Measurements from ENCODE around the gene CABP7.
A peak's percentile ranks its signal among the peaks of the same experiment; 100 is the strongest.
"Not testable (repeated sequence)": the region's sequence is repeated elsewhere in the genome, so short reads cannot be mapped to it uniquely, and the experiment has no call there.

Gene CABP7

DNA sequence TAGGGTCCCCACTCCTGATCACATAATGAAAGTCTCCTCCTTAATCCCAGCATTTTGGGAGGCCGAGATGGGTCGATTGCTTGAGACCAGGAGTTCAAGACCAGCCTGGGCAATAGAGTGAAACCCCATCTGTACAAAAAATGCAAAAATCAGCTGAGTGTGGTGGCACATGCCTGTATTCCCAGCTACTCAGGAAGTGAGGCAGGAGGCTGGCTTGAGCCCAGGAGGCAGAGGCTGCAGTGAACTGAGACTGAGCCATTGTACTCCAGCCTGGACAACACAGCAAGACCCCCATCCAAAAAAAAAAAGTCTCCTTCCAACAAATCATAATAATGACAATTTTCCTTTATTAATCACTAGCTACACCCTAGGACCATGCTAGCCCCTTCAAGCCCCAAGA is 31.9 kb downstream of the CABP7 start:
- DNase-seq, result no peak

DNA sequence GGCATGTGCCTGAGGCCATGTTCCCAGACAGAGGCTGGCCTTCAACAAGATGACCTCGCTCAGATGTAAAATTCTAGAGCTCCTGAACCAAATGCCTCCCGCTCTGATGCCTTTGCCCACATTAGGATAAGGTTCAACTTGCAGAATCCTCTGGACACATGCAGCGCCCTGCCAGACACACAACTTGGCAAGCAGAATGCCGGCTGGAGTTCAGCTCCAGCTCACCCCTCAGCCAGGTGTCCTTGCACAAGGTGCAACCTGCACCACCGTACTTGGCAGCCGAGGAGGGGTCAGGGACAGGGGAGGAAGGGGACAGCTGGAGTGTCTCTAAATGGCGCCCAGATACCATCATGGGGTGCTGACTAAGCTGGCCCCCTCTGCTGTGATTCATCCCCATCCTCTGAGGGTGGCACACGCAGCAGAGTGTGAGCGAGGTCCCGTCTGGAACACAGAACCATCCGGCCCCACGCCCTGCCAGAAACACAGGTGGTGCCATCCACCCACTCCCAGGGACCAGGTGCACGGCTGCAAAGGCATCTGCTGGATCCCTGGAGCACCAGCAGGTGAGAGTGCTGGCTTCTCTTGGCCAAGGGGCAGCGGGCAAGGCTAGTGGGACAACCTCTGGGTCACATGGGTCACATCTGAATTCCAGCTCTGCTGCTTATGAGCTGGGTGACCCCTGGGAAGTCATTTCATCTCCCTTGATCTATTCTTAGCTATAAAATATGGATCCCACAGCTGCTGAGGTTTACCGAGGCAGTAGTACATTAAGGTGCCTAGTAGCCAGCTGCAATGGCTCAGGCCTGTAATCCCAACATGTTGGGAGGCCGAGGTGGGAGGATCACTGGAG is 34.2 kb downstream of the CABP7 start:
- no peak for DNase-seq

DNA sequence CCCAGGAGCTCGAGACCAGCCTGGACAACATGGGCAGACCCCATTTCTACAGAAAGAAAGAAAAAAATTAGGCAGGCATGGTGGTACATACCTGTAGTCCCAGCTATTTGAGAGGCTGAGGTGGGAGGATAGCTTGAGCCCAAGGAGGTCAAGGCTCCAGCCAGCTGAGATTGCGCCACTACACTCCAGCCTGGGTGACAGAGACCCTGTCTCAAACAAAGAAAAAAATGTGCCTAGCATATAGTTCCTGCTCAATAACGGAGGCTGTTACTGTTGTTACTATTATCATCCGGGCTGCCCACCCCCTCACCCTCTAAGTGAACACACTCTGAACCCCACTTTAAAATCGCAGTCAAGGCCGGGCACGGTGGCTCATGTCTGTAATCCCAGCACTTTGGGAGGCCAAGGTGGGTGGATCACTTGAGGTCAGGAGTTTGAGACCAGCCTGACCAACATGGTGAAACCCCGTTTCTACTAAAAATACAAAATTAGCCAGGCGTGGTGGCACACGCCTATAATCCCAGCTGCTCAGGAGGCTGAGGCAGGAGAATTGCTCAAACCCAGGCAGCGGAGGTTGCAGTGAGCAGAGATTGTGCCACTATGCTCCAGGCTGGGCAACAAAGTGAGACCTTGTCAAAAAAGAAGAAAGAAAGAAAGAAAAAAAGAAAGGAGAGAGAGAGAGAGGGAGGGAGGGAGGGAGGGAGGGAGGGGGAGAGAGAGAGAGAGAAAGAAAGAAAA is 35.0 kb downstream of the CABP7 start:
- DNase-seq, result not testable (repeated sequence)

DNA sequence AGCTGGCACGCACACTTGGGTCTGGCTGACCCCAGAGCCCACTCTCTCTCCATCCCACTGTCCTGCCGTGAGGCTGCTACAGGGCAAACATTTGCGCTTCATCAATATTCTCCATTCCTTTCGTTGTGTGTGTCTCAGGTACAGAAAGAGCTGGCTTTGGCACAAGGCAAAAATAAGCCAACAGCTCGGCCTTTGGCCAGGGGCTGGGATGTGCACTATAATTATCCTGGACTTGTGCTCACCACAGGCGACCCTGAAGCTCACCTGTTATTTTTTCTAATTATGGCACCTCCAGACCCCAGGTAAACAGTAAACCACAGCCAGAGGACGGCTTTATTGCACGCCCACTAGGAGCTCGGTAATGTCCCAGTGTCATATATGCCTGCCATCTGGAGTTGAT is 36.1 kb downstream of the CABP7 start:
- DNase-seq, result no peak

DNA sequence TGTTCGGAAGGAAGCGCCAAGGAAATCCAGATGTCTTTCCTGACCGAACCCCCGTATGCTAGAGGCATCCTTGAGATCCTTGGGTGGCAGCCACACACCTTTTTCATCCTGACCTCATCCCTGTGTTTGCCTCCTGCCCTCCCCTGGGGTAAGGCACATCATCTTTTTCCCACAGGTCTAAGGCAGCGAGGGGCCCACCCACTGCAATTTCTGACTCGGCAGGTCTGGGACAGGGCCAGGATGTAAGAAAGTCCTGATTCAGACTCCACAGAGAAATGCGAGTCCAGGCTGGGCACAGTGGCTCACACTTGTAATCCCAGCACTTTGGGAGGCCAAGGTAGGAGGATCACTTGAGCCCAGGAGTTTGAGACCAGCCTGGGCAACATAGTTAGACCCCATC is 36.5 kb downstream of the CABP7 start:
- no peak for DNase-seq

DNA sequence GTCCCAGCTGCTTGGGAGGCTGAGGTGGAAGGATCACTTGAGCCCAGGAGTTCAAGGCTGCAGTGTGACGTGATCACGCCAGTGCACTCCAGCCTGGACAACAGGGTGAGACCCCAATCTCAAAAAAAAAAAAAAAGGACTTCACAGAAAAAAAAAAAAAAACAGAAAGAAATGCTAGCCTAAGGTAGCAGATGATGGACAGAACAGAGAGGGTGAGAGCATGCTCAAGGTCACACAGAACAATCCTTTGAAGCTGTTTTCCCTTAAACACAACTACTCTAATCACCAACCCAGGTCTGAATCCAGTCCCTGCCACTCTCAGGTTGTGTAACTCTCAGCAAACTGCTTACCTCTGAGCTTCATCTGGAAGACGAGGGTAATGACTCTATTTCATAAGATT is 37.3 kb downstream of the CABP7 start:
- DNase-seq, result no peak

DNA sequence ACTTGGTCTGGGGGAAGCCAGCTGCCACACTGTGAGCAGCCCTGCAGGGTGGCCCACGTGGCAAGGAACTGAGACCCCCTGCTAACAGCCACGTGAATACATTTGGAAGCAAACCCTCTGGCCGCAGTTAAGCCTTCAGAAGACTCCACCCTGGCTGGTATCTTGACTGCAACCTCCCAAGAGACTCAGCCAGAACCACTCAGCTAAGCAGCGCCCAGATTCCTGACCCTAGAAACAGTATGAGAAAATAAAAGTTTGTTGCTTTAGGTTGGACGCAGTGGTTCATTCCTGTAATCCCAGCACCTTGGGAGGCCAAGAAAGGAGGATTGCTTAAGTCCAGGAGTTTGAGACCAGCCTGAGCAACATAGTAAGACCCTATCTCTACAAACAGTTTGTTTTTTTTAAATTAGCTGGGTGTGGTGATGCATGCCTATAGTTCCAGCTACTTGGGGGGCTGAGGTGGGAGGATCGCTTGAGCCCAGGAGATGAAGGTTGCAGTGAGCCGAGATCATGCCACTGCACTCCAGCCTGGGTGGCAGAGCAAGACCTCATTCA is 38.3 kb downstream of the CABP7 start:
- DNase-seq, result no peak

DNA sequence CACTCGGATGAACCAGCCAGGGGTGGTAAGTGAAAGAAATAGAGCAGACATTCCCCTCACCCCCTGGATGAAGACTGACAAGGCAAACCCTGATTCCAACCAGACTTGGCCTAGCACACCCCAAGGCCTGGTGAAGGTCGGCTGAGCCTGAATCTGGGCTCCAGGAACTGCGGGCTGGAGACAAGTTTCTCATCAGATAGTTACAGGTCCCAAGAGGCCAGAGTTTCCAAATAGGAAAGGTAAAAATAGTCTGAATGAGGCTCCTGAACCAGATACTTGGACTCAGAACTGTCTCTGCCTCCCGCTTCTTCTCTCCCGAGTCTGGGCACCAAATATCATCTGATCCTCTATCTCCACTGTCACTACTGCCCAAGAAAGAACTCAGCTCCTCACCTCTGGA is 39.2 kb downstream of the CABP7 start:
- DNase-seq, result no peak

DNA sequence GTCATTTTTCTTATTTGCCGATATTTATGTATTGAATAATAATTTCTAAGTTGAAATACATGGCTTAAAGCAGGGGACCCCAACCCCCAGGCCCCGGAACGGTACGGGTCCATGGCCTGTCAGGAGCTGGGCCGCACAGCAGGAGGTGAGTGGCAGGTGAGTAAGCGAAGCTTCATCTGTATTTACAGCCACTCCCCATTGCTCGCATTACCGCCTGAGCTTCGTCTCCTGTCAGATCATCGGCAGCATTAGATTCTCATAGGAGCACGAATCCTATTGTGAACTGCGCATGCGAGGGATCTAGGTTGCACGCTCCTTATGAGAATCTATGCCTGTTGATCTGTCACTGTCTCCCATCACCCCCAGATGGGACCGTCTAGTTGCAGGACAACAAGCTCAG is 42.5 kb downstream of the CABP7 start:
- no peak for DNase-seq

DNA sequence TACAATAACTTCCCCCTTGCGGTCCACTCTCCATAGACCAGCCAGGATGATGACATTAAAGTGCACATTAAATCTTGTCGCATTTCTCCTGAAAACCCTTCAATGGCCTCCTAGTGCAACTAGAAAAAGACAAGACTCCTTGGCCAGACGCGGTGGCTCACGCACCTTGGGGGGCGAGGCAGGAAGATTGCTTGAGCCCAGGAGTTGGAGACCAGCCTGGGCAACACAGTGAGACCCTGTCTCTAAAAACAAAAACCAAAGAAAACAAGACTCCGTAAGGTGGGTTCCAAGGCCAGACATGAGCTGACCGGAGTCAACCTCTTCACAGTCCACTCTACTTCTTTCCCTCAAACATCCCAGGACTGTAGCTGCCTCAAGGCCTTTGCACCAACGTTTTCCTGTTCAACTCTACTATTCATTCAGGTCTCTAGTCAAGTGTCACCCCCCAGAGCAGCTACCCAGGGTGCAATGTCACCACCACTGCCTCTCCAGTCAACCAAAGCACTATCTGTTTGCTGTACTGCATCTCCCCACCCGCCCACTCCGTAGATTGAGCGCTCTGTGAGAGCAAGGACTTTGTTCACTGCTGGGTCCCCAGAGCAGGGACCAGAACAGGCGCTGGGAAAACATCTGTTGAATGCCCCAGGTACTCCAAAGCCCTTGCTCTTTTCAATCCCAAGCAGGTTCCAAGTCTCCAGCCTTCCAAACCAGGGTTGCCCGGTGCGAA is 46.3 kb downstream of the CABP7 start:
- no peak for DNase-seq

DNA sequence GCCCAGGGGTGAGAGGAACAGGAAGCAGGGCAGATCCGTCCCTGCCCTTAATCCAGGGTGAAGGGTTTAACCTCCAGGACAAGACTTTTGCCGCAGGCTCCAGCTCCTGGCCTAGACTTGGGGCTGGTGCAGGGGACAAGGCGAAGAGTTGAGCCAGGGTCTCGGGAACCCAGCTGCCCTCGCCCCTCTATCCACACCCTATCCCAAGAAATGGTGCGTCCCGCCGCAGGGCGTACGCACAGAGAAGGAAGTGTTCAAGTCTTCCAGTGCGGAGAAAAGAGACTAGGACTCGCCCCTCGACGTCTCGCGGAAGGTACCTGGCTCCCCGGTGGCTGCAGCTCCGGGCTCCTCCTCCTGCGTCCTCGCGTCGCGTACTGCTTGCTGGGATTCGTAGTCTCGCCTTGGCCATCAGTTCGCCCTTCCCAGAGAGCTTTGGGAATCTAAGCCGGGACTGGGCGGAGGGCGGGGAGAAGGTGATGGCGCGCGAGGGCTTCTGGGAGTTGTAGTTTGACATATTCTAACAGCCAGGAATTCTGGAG is 46.9 kb downstream of the CABP7 start, which contains the start of gene ZMAT5:
ZMAT5 (minus strand) TSS at position 376 of the 539 bp plus-strand sequence. CDS start 18,463 bp downstream, outside the sequence.
- DNase-seq, result peak; percentile 83

DNA sequence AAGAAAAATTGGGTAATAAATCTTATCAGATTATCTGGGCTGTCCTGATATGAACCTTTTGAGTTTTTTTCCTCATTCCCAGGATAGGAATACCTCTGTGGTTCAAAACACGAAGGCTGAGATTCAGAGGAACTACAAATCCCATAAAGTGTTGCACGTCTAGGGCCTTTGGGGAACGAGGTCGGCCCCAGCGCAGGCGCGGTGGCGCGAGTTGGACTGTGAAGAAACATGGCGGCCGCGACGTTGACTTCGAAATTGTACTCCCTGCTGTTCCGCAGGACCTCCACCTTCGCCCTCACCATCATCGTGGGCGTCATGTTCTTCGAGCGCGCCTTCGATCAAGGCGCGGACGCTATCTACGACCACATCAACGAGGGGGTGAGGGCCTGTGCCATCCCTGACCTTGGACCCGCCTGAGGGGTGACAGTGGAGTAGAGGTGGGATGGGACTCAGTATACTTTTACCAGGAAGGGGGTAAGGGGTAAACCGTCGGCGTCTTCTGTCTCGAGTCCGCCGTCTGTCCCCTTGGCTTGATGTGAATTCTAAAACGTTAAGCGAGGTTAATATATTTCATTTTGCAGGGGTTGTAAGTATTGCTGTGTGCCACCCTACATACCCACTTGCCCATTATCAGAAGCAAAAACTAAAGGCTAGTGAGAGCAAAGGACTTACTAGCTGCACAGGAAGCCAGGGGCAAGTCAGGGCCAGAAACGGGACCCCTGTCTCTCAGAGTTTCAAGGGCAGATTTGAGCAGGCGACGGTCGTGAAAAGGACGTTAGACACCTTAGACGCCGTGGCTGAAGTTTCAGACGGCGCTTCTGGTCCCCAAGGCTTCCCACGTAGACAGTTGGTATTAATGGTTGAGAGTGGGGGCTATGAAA is 47.6 kb downstream of the CABP7 start, which contains the start of gene UQCR10:
UQCR10 (plus strand) TSS at position 199 of the 881 bp plus-strand sequence; CDS start at position 229, 30 bp downstream.
- DNase-seq, result peak; percentile 76

DNA sequence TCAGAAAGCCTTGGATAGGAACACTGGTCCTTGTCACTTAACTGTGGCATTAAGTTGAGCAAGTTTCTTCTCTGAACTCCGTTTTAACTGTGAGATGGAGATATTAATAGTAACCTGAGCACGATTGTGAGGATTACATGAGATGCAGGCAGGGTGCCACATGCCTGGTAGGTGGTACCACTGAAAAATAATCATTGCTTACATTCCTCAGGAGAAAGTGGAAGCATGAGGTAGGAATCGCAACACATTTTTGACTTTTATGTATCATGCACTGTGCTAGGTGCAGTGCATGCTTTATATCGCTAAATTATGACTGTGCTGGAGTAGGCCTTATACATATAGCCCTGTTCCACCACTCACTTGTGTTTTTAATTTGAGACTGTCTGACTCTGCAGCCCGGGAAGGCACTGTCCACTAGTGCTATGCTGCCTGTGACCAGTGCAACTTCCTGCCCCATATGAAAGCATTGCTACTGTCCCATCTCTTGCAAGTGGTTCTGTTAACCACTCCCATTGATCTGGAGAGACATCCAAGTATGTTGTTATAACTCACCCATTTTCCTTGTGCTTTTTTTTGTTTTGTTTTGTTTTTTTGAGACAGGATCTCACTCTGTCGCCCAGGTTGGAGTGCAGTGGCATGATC is 48.4 kb downstream of the CABP7 start:
- no peak for DNase-seq

DNA sequence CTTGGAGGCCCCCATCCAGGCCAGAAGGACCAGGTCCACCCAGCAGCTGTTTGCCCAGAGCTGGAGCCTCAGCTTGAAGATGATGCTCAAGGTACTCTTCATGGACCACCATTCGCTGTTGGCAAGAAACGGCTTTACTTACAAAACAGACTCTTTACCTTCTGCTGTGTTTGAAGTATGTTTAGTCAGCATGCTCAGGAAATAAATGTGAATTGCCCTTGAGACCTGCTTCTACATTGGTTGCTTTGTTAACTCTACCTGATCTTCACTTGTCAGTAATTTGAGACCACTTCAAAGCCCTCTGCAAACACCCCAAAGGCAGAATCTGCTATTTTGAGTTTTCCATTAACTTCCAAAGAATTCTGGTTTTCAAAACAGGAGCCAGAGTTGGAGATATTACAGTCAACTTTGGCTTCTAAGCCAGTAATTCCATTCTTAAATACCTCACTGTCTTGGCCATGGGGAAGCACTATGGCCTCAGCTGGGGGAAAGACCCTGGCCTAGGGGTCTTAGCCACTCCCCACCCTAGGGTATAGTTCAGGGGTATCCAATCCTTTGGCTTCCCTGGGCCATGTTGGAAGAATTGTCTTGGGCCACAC is 50.0 kb downstream of the CABP7 start:
- DNase-seq, result no peak

DNA sequence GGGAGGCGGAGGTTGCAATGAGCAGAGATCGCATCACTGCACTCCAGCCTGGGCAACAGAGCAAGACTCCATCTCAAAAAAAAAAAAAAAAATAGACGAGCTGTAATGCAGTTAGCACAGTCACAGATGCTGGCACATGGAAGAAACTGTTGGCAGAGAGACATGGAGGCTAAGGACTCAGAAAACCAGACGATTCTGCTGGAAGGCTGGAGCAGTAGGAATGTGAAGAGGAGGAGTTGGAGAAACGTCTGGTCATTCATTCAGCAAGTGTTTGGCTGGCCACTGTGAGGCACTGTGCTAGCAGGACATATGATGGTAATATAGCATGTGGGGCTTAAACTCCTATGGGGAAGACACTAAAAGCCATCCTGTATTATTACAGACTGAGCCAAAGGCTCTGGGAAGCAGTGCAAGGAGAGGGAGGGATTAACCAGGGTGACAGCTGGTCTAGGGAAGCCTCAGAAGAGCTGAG is 52.4 kb downstream of the CABP7 start:
- DNase-seq, result peak; percentile 56

DNA sequence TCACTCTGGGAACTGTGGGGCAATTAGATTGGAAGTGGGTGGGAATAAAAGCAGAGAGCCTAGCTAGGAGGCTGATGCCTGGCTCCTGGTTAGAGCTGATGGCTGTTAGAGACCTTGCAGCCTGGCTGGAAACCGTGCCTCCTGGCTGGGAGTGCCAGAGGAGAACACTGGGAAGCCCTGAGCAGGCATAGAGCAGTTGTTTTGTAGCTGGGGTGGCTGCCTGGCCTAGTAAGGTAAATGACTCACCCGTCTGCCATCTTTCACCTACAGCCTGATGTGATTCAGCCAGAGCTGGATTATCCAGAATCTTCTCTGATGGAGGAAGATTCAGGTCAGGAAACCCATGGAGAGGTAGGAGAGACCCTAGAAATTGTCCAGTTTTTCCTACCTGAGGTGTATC is 53.4 kb downstream of the CABP7 start:
- DNase-seq, result no peak

DNA sequence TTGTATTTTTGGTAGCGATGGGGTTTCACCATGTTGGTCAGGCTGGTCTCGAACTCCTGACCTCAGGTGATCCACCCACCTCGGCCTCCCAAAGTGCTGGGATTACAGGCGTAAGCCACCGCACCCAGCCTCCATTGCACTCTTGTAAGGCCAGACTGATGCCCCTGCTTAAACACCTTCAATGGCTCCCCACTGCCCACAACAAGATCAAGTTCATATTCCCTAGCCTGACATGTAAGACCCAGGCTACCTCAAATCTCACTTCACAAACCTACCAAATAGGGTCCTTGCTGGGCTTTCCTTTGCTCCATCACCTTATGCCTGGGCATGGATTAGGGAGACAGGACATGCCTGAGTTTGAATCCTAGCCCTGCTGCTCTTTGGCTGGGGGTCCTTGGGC is 60.4 kb downstream of the CABP7 start:
- no peak for DNase-seq

DNA sequence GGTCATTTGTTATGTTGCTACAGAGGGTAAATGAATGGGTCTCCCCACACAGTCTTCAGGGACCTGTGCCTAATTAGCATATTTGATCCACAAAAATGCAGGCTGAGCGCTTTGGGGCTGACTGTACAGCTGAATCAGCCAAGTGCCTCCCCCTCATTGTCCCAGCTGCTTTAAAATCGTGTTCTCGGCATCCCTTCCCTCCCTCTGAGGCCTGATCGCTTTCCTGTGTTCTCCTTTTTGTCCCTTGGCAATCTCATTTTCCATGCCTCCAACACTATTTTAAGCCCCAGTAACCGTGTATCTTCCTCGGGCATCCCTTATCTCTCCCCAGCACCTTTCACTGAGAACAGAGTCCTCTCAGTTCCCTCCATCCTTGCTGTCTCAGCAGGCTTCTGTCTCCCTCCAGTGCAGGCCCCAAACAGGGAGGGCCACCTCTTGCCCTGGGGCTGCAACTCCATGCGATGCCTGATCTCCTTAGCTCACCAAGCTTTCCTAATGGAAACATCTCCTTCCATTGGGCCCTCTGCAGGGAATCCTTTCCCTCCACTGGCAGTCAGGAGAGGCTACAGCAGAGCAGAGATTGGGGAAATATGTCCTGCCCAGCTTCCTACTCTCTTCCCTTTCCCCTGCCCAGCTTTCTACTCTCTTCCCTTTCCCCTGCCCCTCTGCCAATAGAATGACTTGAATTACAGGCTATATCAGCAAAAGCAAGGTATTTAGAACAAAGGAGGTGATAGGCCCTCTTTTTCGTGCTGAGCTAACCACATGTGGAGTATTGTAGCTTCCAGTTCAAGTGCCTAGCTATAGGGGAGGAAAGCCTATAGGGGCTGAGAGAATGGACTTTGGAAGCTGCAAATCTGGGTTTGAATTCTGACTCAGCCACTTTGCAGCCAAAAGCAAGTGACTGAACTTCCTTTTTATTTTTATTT is 61.2 kb downstream of the CABP7 start:
- no peak for DNase-seq
